ENCODE data around the gene SSB.
"Not testable (repeated sequence)": the region's sequence is repeated elsewhere in the genome, so short reads cannot be mapped to it uniquely, and the experiment has no call there.

SSB gene

DNA sequence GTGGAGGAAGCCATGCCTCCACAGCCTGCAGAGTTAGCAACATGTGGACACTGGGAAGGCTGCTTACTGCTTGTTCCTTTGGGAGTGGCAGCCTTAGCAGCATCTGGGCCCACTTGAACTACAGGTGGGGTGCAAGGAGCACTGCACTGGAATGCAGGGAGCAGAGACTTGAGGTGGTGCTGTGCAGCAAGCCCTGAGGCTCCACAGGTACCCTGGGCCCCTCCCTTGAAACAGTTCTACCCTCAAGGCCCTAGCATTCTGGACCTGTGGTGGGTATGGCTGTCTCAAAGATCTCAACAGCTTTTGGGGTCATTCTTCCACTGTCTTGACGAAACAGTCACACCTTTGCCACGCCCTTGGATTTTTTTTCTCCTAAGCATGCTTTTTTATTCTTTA, 42.1 kb downstream of the SSB start:
- ChIA-PET POLR2A (no interaction called here), CTCF (no interaction called here)
- DNase-seq (ENCODE audit: extremely low spot score) = no peak
- TF ChIP-seq L3MBTL2 (conservative IDR thresholded peaks at IDR 0.05) (no peak), HDGF (IDR thresholded peaks at IDR 0.05; ENCODE audit: borderline replicate concordance) (no peak), NFRKB (IDR thresholded peaks at IDR 0.05) (no peak), ARNT (IDR thresholded peaks at IDR 0.05) (no peak), SP1 (IDR thresholded peaks at IDR 0.05) (no peak), SUZ12 (IDR thresholded peaks at IDR 0.05) (no peak), FOXM1 (IDR thresholded peaks at IDR 0.05; ENCODE audit: borderline replicate concordance) (no peak), ELF4 (IDR thresholded peaks at IDR 0.05) (no peak), ZNF384 (IDR thresholded peaks at IDR 0.05) (no peak), FOXK2 (IDR thresholded peaks at IDR 0.05) (no peak), BHLHE40 (IDR thresholded peaks at IDR 0.05; ENCODE audit: borderline replicate concordance) (no peak), PKNOX1 (IDR thresholded peaks at IDR 0.05) (no peak), CTBP1 (IDR thresholded peaks at IDR 0.05; ENCODE audit: borderline replicate concordance) (no peak), FOXA1 (IDR thresholded peaks at IDR 0.05) (no peak)

DNA sequence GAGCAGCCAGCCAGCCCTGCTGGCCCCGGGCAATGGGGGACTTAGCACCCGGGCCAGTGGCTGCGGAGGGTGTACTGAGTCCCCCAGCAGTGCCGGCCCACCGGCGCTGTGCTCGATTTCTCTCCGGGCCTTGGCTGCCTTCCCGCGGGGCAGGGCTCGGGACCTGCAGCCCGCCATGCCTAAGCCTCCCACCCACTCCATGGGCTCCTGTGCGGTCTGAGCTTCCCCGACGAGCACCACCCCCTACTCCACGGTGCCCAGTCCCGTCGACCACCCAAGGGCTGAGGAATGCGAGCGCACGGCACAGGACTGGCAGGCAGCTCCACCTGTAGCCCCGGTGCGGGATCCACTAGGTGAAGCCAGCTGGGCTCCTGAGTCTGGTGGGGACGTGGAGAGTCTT, 43.0 kb downstream of the SSB start:
- POLR2A ChIA-PET, CTCF ChIA-PET: not testable (repeated sequence)

GRCh38 chr2:169845016-169845415, 46.3 kb downstream of the SSB start:
- ChIA-PET POLR2A (no interaction called here), CTCF (no interaction called here)
- no peak for TF ChIP-seq CTBP1 (IDR thresholded peaks at IDR 0.05; ENCODE audit: borderline replicate concordance)
- no peak for TF ChIP-seq FOXM1 (IDR thresholded peaks at IDR 0.05; ENCODE audit: borderline replicate concordance)
- no peak for TF ChIP-seq LEF1 (IDR thresholded peaks at IDR 0.05; ENCODE audit: borderline replicate concordance)
- TF ChIP-seq ZNF384 (IDR thresholded peaks at IDR 0.05) = no peak
- no peak for TF ChIP-seq NFRKB (IDR thresholded peaks at IDR 0.05)
- no peak for TF ChIP-seq ARNT (IDR thresholded peaks at IDR 0.05)
- TF ChIP-seq HDGF (IDR thresholded peaks at IDR 0.05; ENCODE audit: borderline replicate concordance) = no peak
- no peak for TF ChIP-seq TARDBP (IDR thresholded peaks at IDR 0.05)
- TF ChIP-seq FOXK2 (IDR thresholded peaks at IDR 0.05) = no peak
- TF ChIP-seq ELF4 (IDR thresholded peaks at IDR 0.05) = no peak
- no peak for TF ChIP-seq SUZ12 (IDR thresholded peaks at IDR 0.05)
- no peak for TF ChIP-seq PKNOX1 (IDR thresholded peaks at IDR 0.05)
- DNase-seq (ENCODE audit: extremely low spot score) = no peak

More for the DNA sequence above, 43.0 kb downstream of the SSB start:
- not testable (repeated sequence) for DNase-seq (ENCODE audit: extremely low spot score)

GRCh38 chr2:169848959-169849693, 50.5 kb downstream of the SSB start:
- DNase-seq (ENCODE audit: extremely low spot score); CTCF ChIA-PET: not testable (repeated sequence)
- POLR2A ChIA-PET = interaction anchor here (1.5 kb wide), 1 partner anchor 22 kb away, joined by 7 read pairs; the partner anchor contains the start of gene UBR3

GRCh38 chr2:169849710-169850109, 51.0 kb downstream of the SSB start:
- TF ChIP-seq PKNOX1 (IDR thresholded peaks at IDR 0.05) = no peak
- TF ChIP-seq LEF1 (IDR thresholded peaks at IDR 0.05; ENCODE audit: borderline replicate concordance) = no peak
- TF ChIP-seq SUZ12 (IDR thresholded peaks at IDR 0.05) = no peak
- no peak for TF ChIP-seq SP1 (IDR thresholded peaks at IDR 0.05)
- no peak for TF ChIP-seq L3MBTL2 (conservative IDR thresholded peaks at IDR 0.05)
- no peak for TF ChIP-seq ARNT (IDR thresholded peaks at IDR 0.05)
- TF ChIP-seq ZNF384 (IDR thresholded peaks at IDR 0.05) = no peak

DNA sequence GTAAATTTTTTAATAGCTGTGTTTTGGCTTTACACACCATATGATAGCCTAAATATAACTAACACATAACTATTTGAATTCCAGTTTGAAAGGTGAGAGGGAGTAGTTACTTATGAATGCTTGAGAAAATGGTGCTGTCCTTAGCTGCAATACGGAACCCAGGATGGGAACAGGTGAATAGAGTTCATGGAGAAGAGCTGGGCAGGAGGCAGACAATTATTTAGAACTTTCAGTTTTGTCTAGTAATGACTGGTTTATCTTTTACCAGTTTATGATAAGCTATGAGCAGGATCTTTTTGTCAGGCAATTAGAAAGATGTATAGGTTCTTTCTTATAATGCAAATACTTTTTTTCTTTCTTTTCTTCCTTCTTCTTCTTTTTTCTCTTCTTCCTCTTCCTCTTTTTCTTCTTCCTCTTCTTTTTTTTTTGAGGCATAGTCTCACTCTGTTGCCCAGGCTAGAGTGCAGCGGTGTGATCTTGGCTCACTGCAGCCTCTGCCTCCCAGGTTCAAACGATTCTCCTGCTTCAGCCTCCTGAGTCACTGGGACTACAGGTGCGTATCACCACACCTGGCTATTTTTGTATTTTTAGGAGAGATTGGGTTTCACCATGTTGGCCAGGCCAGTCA, 54.5 kb downstream of the SSB start:
- ChIA-PET CTCF (interaction anchor here (0.7 to 1.5 kb wide), 2 partner anchors 24 to 202 kb away, joined by 3 to 5 read pairs; no protein-coding TSS in a partner anchor), POLR2A (no interaction called here)
- no peak for DNase-seq (ENCODE audit: extremely low spot score)
- no peak for TF ChIP-seq BHLHE40 (IDR thresholded peaks at IDR 0.05; ENCODE audit: borderline replicate concordance)
- no peak for TF ChIP-seq HDGF (IDR thresholded peaks at IDR 0.05; ENCODE audit: borderline replicate concordance)
- TF ChIP-seq L3MBTL2 (conservative IDR thresholded peaks at IDR 0.05) = no peak
- no peak for TF ChIP-seq FOXA1 (IDR thresholded peaks at IDR 0.05)
- no peak for TF ChIP-seq CTBP1 (IDR thresholded peaks at IDR 0.05; ENCODE audit: borderline replicate concordance)
- TF ChIP-seq NFRKB (IDR thresholded peaks at IDR 0.05) = no peak
- TF ChIP-seq LEF1 (IDR thresholded peaks at IDR 0.05; ENCODE audit: borderline replicate concordance) = no peak
- no peak for TF ChIP-seq ZNF384 (IDR thresholded peaks at IDR 0.05)
- no peak for TF ChIP-seq ELF4 (IDR thresholded peaks at IDR 0.05)
- TF ChIP-seq SUZ12 (IDR thresholded peaks at IDR 0.05) = no peak
- TF ChIP-seq PKNOX1 (IDR thresholded peaks at IDR 0.05) = no peak
- TF ChIP-seq FOXM1 (IDR thresholded peaks at IDR 0.05; ENCODE audit: borderline replicate concordance) = no peak
- no peak for TF ChIP-seq ARNT (IDR thresholded peaks at IDR 0.05)
- no peak for TF ChIP-seq SP1 (IDR thresholded peaks at IDR 0.05)
- no peak for TF ChIP-seq FOXK2 (IDR thresholded peaks at IDR 0.05)

More at GRCh38 chr2:169849710-169850109, 51.0 kb downstream of the SSB start:
- no peak for DNase-seq (ENCODE audit: extremely low spot score)
- ChIA-PET CTCF (no interaction called here), POLR2A (interaction anchor here (1.5 kb wide), 1 partner anchor 22 kb away, joined by 7 read pairs; the partner anchor contains the start of gene UBR3)

GRCh38 chr2:169855281-169856258, 56.9 kb downstream of the SSB start:
- DNase-seq (ENCODE audit: extremely low spot score); POLR2A ChIA-PET; CTCF ChIA-PET: not testable (repeated sequence)

Data from HEK293T (cell line).